Kidney (tissue), 14 donors: ENCODE data around the gene HIF3A. TPM values are rescaled to one million over a fixed set of nuclear protein-coding genes. Genes with fewer than 3 reads are reported as not detected.

ENCODE experiments used
- DNase-seq, 5 donors: peaks; one replicate each; pipeline ENCODE4 v3.0.0-alpha.2; 2013 to 2020
- FAIRE-seq: peaks from 2 replicates; lab custom pipeline; 2012; peaks lifted over from hg19 to GRCh38; lab: Jason Lieb, UNC
- H3K27ac ChIP-seq, 2 donors: one replicate each; pipeline ENCODE4 v1.7.0; 2013; ENCODE audit warnings: low read depth in 2 of 2, low read length in 2 of 2, inconsistent platforms in 1 of 2
- H3K27me3 ChIP-seq: one replicate; pipeline ENCODE4 v1.7.1; 2013; ENCODE audit warnings: low read length, inconsistent platforms; ENCODE audit not compliant: control insufficient read depth, insufficient read depth
- H3K36me3 ChIP-seq, 3 donors: one replicate each; pipeline versions ENCODE4 v1.7.0 to v1.7.1; 2013; ENCODE audit warnings: low read length in 3 of 3, control low read depth in 1 of 3, inconsistent platforms in 1 of 3; ENCODE audit not compliant: insufficient read depth in 3 of 3, control insufficient read depth in 2 of 3
- H3K4me1 ChIP-seq, 3 donors: one replicate each; pipeline versions ENCODE4 v1.7.0 to v1.7.1; 2013; ENCODE audit warnings: low read length in 3 of 3, inconsistent platforms in 1 of 3, low read depth in 1 of 3; ENCODE audit not compliant: control insufficient read depth in 2 of 3, insufficient read depth in 2 of 3
- H3K4me3 ChIP-seq, 3 donors: one replicate each; pipeline versions ENCODE4 v1.7.0 to v1.8.1; 2013; ENCODE audit warnings: low read length in 3 of 3, control low read depth in 1 of 3, inconsistent platforms in 1 of 3
- H3K9ac ChIP-seq, 3 donors: one replicate each; pipeline versions ENCODE4 v1.7.0 to v1.7.1; 2013; ENCODE audit warnings: low read length in 3 of 3, control low read depth in 1 of 3, inconsistent platforms in 1 of 3
- H3K9me3 ChIP-seq, 3 donors: one replicate each; pipeline versions ENCODE4 v1.7.0 to v1.7.1; 2013; ENCODE audit warnings: low read length in 3 of 3, control low read depth in 1 of 3, inconsistent platforms in 1 of 3; ENCODE audit not compliant: control insufficient read depth in 2 of 3, insufficient read depth in 1 of 3
- CTCF ChIP-seq: IDR thresholded peaks from 3 replicates; pipeline ENCODE4 v1.5.1; 2012; ENCODE audit warnings: mild to moderate bottlenecking, moderate library complexity, borderline replicate concordance; ENCODE audit not compliant: insufficient read depth; ENCODE audit errors: extremely low read depth
- intact Hi-C: fragments of 100-400 bp; cut with DNase I; formaldehyde crosslinking; loops from one replicate; pipeline ENCODE4 v1.11.1; 2022
- polyA plus RNA-seq: library from polyadenylated mRNA; stranded (reverse); fragments of 350-450 nt; fragmentation: Illumina TruSeq; extraction: RNeasy Lipid Tissue Mini Kit (QIAGEN cat#74804); gene quantifications from one replicate; pipeline ENCODE4 v1.2.3, GENCODE V29; 2014; ENCODE audit warnings: low read depth, low replicate concordance; ENCODE audit not compliant: insufficient read depth
- total RNA-seq: library from RNA; stranded (reverse); fragmentation: NEBNext Ultra II Directional; extraction: Animal tissue kit (Norgen Biotek cat#: 25700); gene quantifications from one replicate; pipeline ENCODE4 v1.2.1, GENCODE V29; 2021
- donor health status: control.
- donor health status: control.
- donor health status: control.
- donor health status: control.
- donor health status: control.
- donor health status: DM: yes; HTN: yes; CAD: no.
- donor health status: Normal renal cell carcinoma (clear cell type).

HIF3A gene
- total and polyA plus RNA-seq, 2 donors from 2014 or later: 3.3 to 40.4 TPM

GRCh38 chr19:46289724-46290619, 6.9 kb upstream of the HIF3A start:
- H3K36me3 ChIP-seq: no peaks in the 10 kb centered on the region
- no peak overlapping the region for H3K4me3 ChIP-seq
- peaks cover 0 to 2% (median 0%) of the 10 kb centered on the region in 3 donors for H3K4me1 ChIP-seq
- H3K27me3 ChIP-seq: no peaks in the 10 kb centered on the region
- intact Hi-C loops: loop anchor here (10.0 kb wide), 1 partner anchor 225 kb away; no protein-coding TSS in a partner anchor
- no peak for FAIRE-seq
- H3K9ac ChIP-seq: no peak overlapping the region
- no peak overlapping the region for H3K27ac ChIP-seq
- peaks cover 0 to 7% (median 0%) of the 10 kb centered on the region in 3 donors for H3K9me3 ChIP-seq
- no peak for TF ChIP-seq CTCF
- no peak for DNase-seq

- no peak for DNase-seq
- TF ChIP-seq CTCF: no peak
- no peak overlapping the region for H3K9ac ChIP-seq
- H3K4me3 ChIP-seq: no peak overlapping the region
- intact Hi-C loops: no loop called here
- H3K4me1 ChIP-seq: peaks cover 0 to 2% (median 0%) of the 10 kb centered on the region in 3 donors
- FAIRE-seq: no peak
- no peak overlapping the region for H3K27ac ChIP-seq
- no peaks in the 10 kb centered on the region for H3K36me3 ChIP-seq
- H3K9me3 ChIP-seq: peaks cover 0 to 7% (median 0%) of the 10 kb centered on the region in 3 donors
- no peaks in the 10 kb centered on the region for H3K27me3 ChIP-seq
Observed at GRCh38 chr19:46291829-46292228, 5.0 kb upstream of the HIF3A start.

GRCh38 chr19:46294494-46294893, 2.3 kb upstream of the HIF3A start:
- H3K4me3 ChIP-seq: no peak overlapping the region
- no peak overlapping the region for H3K9ac ChIP-seq
- no peaks in the 10 kb centered on the region for H3K36me3 ChIP-seq
- H3K27ac ChIP-seq: no peak overlapping the region
- H3K9me3 ChIP-seq: peaks cover 0 to 7% (median 0%) of the 10 kb centered on the region in 3 donors
- TF ChIP-seq CTCF: no peak
- peaks cover 0 to 13% (median 5%) of the 10 kb centered on the region in 3 donors for H3K4me1 ChIP-seq
- FAIRE-seq: no peak
- H3K27me3 ChIP-seq: no peaks in the 10 kb centered on the region
- no peak for DNase-seq
- intact Hi-C loops: no loop called here
